HG03442 (cell line): Measurements from ENCODE around the gene EFNA5.
A peak's percentile ranks its signal among the peaks of the same experiment; 100 is the strongest.

Experiments used
- ATAC-seq: cut with Tn5 transposase; IDR thresholded peaks from one replicate; pipeline ENCODE4 v1.9.1; 2021; ENCODE audit warnings: mild to moderate bottlenecking, moderate library complexity; ENCODE audit not compliant: unreplicated experiment

The EFNA5 gene

DNA sequence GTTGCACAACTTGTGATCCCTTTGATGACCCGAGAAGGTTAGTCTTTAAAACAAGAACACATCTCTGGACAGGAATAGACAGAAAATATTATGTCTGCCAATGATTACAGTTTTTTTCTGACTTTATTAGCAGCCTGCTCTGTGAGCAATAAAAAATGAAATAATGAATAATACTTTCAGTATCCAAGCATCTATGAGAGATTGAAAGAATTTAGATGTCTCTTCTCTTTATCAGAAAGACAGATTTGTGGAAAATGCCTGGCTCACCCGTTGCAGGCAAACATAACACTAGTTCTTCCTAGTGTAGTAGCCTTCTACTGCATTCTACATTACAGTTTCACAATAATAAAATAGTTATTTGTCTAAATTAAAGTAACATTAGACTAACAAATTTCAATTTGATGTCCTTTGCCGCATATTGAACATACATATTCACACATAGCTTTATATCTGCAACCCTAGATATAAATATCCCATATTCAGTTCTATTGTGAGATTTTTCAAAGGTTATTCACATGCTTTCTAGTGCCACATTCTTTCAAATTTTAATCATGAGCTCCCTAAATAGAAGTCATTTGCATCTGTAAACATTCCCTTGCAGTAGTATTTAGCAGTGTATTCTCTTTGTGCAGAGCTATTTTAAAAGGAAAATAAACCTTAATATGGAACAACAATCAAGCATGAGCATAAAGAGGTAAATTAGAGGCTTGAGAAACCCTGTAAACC is 267.3 kb downstream of the EFNA5 start:
- ATAC-seq, result no peak

DNA sequence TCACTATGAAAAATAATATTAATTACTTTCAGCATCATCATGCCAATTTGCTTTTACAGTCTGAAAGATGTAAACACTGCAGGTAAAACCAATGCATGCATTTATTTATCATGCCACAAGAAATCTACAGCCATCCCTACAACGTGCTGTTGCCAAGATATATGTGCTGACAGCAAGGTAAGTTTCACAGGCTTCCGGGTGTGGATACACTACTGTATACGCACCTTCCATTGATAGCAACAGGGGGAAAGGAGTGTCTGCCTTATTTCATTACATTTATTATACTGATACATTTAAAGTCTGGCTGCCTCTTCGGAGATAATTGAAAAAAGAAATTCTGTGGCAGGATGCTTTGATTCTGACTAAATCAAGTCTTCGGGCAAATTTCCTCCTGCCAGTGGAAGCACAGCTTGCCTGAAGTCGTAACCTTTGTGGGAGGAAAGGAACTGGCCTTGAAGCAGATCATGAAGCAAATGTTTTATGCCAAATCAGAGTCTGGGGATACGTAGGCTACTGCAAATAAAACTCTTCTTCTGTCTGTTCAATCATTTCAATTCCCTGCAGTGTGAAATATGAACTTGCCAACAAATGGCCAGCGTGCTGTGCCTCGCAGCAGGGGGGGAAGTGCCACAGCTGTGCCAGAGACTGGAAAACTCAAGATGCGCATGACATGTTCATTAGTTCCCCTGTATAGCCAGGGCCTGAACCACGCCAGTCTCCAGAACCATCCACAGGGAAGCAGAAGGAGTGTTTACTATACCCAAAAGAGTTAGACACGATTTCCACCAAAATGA is 268.1 kb downstream of the EFNA5 start:
- no peak for ATAC-seq

DNA sequence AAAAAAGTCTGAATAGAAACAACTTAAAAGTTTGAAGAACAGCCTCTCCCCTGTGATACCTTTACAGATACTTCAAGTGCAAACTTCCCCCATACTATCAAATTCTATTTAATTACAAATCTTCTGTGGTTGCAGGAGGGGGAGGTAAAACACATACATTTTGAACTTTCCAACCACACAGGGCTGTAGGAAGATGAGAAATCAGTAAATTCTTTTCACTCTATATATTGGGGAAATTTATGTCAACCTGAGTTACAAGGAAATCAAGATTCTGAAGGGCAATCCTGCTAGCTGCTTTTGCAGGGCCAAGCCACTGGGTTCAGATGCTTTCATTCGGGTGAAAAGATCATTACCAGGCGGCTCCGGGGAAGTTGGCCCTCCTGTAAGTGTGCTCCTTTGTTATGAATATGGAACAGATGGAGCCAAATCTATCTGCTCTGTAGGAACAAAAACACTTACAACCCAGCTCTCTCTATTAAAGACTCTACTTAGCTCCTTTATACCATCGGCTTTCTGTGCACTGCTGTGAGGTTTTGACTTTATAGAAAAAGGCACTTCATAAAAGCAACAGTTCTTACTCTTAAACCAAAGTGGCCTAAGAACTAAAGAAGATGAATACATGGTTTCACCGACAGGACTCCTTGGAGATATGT is 269.1 kb downstream of the EFNA5 start:
- no peak for ATAC-seq

DNA sequence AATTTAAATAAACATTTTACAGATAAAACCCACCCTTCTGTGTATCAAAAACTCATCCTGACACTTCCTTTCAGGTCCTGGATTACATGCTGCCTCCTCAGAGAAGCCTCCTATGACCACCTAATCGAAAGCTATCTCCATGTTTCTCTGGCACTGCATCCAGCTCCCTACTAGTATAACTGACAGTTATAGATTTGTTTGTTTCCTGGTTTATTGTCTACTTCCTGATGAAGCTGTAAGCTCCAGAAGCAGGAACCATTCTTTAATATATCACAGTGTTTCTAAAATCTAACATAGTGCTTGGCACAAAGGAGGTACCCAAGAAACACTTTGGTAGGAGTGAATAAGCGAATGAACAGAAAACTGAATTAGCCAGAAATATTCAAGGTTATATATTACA is 270.4 kb downstream of the EFNA5 start:
- ATAC-seq, result no peak

DNA sequence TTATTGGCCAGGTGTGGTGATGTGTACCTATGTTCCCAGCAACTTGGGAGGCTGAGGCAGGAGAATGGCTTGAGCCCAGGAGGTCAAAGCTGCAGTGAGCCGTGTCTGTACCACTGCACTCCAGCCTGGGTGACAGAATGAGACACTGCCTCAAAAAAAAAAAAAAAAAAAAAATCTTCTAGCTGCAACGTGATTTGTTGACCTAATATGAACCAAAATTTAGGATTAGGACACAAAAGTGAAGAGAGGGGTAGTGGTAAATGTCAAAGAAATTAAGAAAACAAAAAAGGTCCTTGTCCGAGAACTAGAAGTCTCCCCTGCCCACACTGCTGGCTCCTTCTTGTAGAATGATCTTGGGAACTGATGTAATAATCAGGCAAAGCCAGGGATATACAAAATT is 272.0 kb downstream of the EFNA5 start:
- ATAC-seq, result no peak

DNA sequence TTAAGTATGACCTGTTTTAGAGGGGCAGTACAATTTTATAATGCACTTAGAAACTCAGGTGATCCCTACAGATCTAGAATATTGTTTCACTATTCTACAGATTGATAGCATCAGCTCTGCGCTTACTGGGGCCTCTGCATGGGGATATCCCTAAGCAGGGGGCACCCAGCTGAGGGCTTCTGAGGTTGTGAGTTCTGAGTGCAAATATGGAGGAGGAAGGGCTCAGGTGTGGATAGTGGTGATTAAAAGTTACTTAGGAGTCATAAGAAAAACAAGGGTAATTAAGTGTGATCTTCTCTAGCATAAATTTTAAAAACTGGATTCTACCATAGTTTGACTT is 274.4 kb downstream of the EFNA5 start:
- peak; percentile 42 for ATAC-seq

DNA sequence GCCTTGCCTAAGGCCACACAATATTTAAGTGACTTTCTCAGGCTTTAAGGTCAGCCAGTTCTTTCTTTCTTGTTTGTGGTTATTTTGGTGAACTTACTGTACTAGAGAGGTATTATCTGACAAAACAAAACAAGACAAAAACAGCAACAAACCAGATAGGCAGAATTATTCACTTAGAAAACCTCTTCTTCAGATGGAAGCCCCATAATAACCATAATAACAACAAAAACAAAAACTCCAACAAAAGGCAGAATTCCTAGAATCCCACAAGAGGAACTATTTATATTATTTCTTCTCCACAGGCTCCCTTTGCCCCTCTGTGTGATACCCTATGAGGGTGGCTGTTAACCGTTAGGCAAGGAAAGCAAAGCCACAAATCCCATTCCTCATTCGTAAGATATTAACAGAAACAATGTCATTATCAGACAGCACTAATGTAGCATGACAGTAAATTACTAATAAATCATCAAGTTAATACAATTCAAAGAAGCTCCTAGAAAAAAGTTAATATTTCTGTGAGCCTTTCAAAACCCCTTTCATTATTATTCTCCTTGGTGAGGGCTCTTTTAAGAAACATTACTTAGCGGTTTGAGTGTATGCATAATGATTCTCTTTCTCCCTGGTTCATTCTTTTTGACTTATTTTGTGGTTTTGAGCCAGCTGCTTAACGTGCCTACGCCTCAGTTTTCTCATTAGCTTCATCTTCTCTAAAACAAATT is 274.9 kb downstream of the EFNA5 start:
- ATAC-seq, result peak; percentile 63

DNA sequence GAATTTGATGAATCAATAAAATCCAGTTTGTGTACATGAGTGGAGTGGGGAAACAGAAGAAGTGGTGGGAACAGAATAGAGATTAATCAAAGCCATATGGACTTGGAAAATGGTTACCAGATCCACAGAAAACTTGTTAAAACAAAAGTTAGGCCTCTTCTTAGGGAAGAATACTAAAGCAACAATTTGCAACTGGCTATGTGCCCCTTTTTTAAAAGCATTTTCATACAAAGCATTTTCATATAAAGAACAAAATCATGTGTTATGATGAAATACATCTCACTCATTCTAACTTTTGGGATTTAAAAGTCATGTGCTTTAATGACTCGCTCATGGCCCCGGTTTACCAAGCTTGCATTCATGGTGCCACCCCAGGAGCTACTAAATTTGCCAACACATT is 276.9 kb downstream of the EFNA5 start:
- no peak for ATAC-seq

DNA sequence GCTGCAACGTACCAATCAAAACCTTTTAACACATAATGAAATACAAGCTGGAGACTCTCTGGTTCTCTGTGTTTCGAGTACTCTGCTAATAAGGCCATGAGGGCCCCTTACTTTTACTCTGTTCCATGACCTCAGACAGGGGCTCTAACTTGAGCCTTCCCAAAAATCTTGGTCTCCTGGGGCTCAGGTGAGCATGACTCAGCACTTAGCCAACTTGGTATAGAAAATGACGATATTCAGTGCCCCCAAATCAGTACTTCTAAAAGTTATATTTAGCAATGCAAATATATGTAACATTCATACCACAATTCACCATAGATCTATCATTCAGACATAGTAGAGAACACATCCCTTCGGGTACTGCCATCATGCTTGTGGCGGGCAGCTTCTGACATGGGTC is 278.9 kb downstream of the EFNA5 start:
- ATAC-seq, result no peak

DNA sequence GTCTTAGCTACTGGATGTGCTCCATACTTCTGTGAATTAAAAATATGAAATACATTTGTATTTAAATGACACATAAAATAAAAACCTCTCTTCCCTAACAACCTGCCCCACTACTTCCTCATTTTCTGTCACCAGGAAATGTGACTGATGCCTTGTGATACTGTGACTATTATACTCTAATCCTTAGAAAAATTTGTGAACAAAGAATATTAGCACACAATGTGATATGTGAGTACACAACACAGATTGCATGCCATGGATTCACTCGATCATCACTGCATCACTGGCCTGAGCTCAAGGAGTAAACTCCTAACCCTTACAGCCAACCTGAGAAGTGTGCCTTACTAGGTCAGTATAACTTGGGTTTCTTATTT is 281.0 kb downstream of the EFNA5 start:
- ATAC-seq, result no peak

DNA sequence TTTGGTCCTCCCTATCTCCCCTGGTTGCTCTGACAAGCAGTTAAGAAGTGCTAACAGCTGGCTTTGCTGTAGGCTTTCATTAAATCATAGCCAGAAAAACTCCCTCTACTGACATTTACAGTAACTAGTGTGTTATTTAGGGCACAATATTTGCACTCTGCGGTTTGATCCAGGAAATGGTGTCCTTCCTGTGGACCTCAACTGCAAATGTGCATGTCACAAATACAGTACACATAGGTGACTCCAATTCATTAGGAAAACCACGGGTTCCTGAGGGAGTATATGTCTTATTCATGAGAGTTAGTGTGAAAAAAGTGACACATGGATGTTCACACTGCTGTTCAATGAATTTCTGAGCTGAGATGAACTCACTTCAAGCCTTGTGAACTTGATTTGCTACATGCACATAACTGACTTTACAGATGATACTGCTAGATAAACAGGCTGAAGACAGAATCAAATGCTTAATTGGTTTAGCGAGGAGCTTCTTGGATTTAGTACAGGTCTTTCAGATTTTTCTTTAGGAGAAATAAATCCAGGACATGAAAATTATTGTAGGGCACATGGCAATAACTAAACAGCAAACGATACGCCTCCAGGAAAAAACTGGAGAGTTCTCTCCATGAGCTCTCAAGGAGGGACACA is 281.5 kb downstream of the EFNA5 start:
- ATAC-seq, result peak; percentile 84

DNA sequence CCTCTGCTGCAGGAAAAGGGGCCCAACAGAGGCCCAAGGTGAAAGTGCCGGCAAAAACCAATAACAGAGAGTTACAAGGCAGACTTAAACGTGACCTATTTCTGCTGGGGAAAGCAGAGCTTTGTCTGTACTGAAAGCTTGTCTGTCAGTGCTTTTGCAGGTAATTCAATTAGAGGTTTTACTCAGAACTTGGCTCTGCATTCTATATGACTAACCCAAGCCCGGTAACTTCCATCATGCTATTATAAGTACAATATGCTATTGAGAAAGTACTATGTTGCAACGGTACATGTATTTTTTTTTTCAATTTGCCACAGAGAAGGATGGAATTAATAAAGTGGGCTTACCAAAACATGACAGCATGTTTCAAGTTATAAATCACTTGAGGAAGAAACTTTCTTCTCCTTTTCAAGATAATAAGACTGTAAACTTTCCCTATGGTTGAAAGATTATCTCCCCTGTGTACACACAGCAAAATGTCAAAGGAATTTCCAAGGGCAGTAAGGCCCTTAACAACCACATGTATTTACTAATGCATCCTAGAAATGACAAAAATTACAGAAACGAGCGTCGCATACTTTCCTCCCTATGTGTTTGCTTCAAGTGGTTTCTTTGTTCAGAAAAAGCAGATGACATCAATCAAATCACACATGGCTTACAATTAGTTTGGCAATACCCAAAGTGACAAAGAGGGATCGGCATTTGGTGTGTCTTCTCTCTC is 282.4 kb downstream of the EFNA5 start:
- peak; percentile 53 for ATAC-seq

DNA sequence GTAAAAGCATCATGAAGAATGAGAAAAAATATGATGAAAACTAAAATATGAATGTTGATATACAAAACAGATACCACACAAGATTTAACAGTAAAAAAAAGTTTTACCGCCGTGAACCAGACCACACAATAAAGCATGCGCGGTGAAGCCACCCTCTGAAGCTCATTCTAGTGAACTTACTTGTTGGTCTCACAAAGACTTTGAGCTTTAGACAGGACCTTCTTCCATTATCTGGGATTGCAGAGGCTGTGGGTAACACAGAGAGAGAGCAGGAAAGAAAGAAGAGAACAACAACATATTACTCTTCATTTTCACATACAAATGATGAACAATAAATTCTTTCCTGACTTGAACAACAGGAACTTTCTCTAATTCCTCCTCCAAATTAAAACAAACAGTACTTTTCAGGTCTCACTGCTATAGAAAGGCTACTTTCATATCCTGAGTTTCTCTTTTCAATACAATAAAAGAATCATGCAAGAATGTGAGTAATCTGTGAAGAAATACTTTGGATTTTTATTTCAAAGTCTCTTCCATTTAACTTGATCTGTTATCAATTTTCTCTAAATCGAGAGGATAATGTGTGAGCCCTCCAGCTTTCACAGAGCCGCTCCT is 283.1 kb downstream of the EFNA5 start:
- ATAC-seq, result no peak

DNA sequence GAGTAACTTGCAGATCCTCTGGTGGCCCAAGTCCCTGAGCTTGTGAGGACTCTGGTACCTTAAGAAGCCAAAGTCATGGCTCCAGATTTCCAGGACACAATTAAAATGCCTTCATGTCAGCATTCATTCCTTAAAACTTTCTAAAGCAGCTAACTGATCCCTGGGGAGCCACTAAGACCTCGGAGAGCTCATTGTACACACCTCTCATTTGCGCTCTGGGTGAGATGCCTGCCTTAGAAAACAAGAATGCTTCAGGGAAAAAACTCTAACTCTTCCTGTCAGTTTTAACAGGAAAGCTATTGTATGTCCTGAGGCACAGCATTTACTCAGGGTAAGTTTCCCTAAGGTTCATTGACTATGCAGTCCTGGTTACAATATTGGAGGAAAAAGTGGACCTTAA is 285.0 kb downstream of the EFNA5 start:
- no peak for ATAC-seq

DNA sequence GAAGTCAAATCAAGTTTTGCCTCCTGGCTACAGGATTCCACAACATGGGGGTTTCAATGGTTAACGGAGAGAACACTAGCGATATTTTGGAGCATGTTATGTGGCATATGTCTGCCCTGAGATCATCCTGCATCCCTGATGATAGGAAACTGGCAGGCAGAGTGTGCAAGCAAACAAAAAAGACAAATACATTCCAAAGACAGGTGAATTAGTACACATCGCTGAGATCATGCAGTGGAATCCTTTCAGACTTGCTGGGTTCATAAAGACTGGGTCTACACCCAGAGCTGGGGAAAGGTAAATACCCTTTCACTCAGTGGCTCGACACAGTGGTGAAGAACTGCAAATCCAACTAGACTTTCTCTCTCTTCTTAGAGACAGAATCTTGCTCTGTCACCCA is 286.5 kb downstream of the EFNA5 start:
- ATAC-seq, result no peak

DNA sequence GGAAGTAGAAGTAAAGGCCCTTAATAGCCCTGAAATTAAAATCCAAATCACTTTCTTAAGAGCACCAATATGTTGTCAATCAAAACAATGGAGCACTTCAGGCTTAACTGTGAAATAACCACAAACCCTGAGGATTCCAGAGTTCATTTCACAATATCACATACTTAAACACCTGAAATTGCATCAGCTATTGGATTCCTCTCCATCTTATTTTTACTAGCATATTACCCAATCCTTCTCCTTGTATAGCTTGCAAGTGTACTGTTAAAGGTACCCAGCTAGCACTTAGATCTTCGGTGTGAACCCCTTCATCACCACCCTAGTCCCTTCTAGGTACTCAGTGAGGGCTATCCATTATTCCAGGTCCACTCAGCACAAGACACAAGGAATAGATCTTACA is 287.3 kb downstream of the EFNA5 start:
- ATAC-seq, result no peak

DNA sequence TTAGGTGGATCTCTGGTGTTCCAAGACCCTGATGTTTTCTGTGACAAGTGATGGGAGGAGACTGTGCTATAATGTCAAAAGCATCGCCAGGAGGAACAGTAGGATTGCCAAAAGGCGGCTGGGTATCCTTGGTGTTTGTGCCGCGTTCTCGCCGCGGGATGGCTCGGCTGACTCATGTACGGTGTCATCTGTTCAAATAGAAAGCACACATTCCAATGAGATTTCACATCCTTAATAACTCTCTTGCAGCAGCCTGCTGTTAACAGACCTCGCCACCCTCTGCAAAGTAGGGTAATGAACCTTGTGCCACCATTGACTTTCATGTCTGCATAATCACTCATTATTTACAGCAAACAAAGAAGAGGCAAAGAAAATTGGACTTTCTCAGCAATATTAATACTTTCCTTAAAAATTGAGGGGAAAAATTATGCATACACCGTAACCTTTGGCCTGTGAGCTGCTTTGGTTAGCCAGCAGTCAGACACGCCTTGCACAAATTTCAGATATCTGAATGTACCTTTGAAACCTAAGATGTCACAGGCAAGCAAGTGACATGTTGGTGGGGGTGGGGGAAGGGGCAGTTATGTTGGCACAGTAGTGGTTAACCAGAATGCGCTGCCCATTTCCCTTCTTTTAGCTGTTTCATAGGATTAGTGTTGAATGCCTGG is 289.4 kb downstream of the EFNA5 start:
- ATAC-seq, result no peak

DNA sequence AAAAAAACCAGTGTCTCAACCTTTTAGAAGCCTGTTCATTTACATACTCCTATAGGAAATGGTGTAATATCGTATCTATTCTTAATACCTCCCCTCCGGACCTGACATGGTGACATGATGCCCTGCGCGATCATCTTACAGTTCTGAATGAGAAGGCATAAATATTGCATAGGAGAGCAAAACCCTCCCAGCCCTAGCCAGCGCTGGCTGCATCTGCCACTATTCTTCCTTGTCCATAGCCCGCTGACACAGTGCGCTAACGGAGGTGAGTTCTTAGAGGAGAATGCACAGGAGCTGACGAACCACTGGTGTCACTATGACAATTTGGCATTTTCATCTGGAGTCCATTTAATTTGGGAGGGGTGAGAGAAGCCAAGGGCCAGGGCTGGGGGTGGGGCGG is 290.1 kb downstream of the EFNA5 start:
- ATAC-seq, result no peak

DNA sequence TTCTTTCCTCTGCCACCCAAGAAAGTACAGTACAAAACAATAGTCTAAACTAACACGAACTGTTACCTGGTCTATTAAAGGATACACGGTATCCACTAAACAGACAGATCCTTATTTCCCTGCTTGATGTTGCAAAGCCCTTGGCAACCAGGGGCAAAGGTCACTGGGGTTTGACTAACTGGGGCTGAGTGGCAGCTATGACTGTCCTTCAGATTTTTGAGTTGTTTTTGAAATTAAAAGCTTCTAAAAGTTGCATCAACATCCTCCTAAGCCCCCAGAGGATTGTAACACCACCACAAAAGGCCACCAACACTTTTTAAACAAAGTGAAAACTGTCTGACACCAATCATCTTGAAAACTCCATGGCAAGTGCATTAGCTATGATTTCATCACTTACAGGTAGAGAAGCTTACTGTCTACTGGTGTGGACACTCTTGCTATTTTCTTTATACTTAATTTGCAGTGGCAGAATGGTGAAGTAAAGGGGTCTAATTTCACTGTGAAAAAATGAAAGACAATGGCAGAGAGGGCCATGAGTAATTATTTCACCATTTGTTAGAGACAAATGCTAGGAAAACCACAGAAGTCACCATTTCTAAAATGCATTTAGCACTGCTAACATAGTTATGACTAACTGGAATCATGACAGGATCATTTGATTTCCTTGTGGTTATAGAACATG is 292.4 kb downstream of the EFNA5 start:
- ATAC-seq, result no peak
